Spleen (tissue), 7 donors: ENCODE data around the gene DPYSL3.

ENCODE experiments used
- CTCF ChIP-seq, 11 experiments: fragments of 200-600 bp in 7 of 11; fragments of 450-650 bp in 4 of 11; sonication (generic) in 4 of 11; IDR thresholded peaks in 8 of 11; conservative IDR thresholded peaks in 3 of 11; 1 replicate in 7 of 11; 2 replicates in 4 of 11; pipeline versions ENCODE4 v1.4.0 to v1.8.0; 2016 to 2021; ENCODE audit warnings: antibody characterized with exemption in 11 of 11, inconsistent platforms in 4 of 11, mild to moderate bottlenecking in 1 of 11
- POLR2A ChIP-seq, 3 donors: fragments of 450-650 bp; IDR thresholded peaks; one replicate each; pipeline ENCODE4 v1.5.1; 2017; ENCODE audit warnings: antibody characterized with exemption in 3 of 3, mild to moderate bottlenecking in 1 of 3
- POLR2AphosphoS5 ChIP-seq, 3 donors: sonication (generic); formaldehyde crosslinking; IDR thresholded peaks; one replicate each; pipeline ENCODE4 v1.5.1; 2017; ENCODE audit warnings: antibody characterized with exemption in 3 of 3
- donor health status: DM: no; HTN: no; CAD: no; lungs with moderate emphysema.
- donor health status: DM: no; HTN: no; CAD: no.
- donor health status: DM: no; HTN: no; CAD: no.

- no peak for TF ChIP-seq CTCF (IDR thresholded peaks at IDR 0.05 in 8 of 11, conservative IDR thresholded peaks at IDR 0.05 in 3 of 11)
- no peak for TF ChIP-seq POLR2AphosphoS5 (IDR thresholded peaks at IDR 0.05)
- TF ChIP-seq POLR2A (IDR thresholded peaks at IDR 0.05), result no peak
These were observed 98.2 kb downstream of the DPYSL3 start for GRCh38 chr5:147411359-147412319.
